Neural progenitor cell (in vitro differentiated cells): ENCODE results near the gene RABGAP1.

ENCODE experiments used
- CTCF ChIP-seq: fragments of 200-600 bp; sonication (generic); IDR thresholded peaks from 2 replicates; pipeline ENCODE4 v1.5.1; 2017; ENCODE audit warnings: antibody characterized with exemption, mild to moderate bottlenecking
- EZH2 ChIP-seq: fragments of 200-600 bp; sonication (generic); IDR thresholded peaks from 2 replicates; pipeline ENCODE4 v1.6.1; 2017; ENCODE audit warnings: antibody characterized with exemption, mild to moderate bottlenecking, moderate library complexity
- EZH2phosphoT487 ChIP-seq: fragments of 200-600 bp; sonication (generic); IDR thresholded peaks from 2 replicates; pipeline ENCODE4 v1.6.1; 2017; ENCODE audit warnings: antibody characterized with exemption

DNA sequence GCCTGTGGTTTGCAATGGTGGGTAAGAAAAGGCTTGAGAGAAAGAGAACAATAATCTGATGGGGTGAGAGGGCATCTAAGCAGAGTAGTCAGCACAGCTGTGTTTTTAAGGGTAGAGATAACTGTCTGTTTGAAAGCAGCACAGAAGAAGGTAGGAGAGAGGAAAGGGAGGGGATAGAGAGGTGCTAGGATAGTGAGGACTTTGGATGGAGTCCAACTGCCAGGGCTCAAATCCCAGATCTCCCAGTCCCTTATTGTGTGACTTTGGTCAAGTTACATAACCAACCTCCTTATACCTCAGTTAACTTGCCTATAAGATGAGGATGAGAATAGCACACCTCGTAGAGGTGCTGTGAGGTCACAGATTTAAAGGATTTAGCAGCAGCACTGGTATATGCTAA is 148.2 kb downstream of the RABGAP1 start:
- TF ChIP-seq CTCF, result no peak
- TF ChIP-seq EZH2, result no peak
- TF ChIP-seq EZH2phosphoT487, result no peak
